Karpas-422 (cell line): ENCODE results near the gene ATXN7L3. TPM values are rescaled to one million over a fixed set of nuclear protein-coding genes. Genes with fewer than 3 reads are reported as not detected.
A peak's percentile ranks its signal among the peaks of the same experiment; 100 is the strongest.

Experiments used
- DNase-seq: peaks from one replicate; pipeline ENCODE4 v3.0.0-alpha.2; 2015
- H2AFZ ChIP-seq: fragments of 200-600 bp; sonication (generic); 2 replicates; pipeline ENCODE4 v1.6.1; 2014; ENCODE audit warnings: antibody characterized with exemption, low read length, mixed read lengths
- H3K27ac ChIP-seq: fragments of 200-600 bp; sonication (generic); 2 replicates; pipeline ENCODE4 v1.5.1; 2014; ENCODE audit warnings: mild to moderate bottlenecking, low read length, moderate library complexity
- H3K27me3 ChIP-seq: fragments of 200-600 bp; sonication (generic); 2 replicates; pipeline ENCODE4 v1.6.1; 2014; ENCODE audit warnings: low read length, mixed read lengths
- H3K36me3 ChIP-seq: fragments of 200-600 bp; sonication (generic); 2 replicates; pipeline ENCODE4 v1.6.1; 2014; ENCODE audit warnings: low read length, mixed read lengths; ENCODE audit not compliant: insufficient read depth
- H3K4me1 ChIP-seq: fragments of 200-600 bp; sonication (generic); 2 replicates; pipeline ENCODE4 v1.6.1; 2014; ENCODE audit warnings: mild to moderate bottlenecking, low read length, mixed read lengths
- H3K4me2 ChIP-seq: fragments of 200-600 bp; sonication (generic); 2 replicates; pipeline ENCODE4 v1.6.1; 2014; ENCODE audit warnings: low read length, low read depth, mild to moderate bottlenecking; ENCODE audit not compliant: poor library complexity, severe bottlenecking
- H3K4me3 ChIP-seq: fragments of 200-600 bp; sonication (generic); 2 replicates; pipeline ENCODE4 v1.5.1; 2014; ENCODE audit warnings: mild to moderate bottlenecking, antibody characterized with exemption, low read length, mixed read lengths
- H3K79me2 ChIP-seq: fragments of 200-600 bp; sonication (generic); 2 replicates; pipeline ENCODE4 v1.6.1; 2014; ENCODE audit warnings: mild to moderate bottlenecking, low read length, mixed read lengths
- H3K9ac ChIP-seq: fragments of 200-600 bp; sonication (generic); 2 replicates; pipeline ENCODE4 v1.6.0; 2014; ENCODE audit warnings: low read length
- H3K9me2 ChIP-seq: fragments of 200-600 bp; sonication (generic), shearing (Covaris generic); replicated peaks from 2 replicates; pipeline ENCODE4 v1.6.0; 2014; ENCODE audit warnings: mild to moderate bottlenecking, low read length, moderate library complexity; ENCODE audit not compliant: insufficient read depth
- H3K9me3 ChIP-seq: fragments of 300-700, 200-600 bp; sonication (generic); 2 replicates; pipeline ENCODE4 v1.6.1; 2014; ENCODE audit warnings: low read length, mixed read lengths
- H4K20me1 ChIP-seq: fragments of 200-600 bp; sonication (generic); 2 replicates; pipeline ENCODE4 v1.6.1; 2014; ENCODE audit warnings: mild to moderate bottlenecking, antibody characterized with exemption, low read length, low read depth; ENCODE audit not compliant: insufficient read depth
- total RNA-seq: library from RNA; depleted of rRNA; stranded (reverse); fragments of >200 nt; shearing (Covaris generic); gene quantifications from 2 replicates; pipeline ENCODE4 v1.2.3, GENCODE V29; 2014; ENCODE audit warnings: low replicate concordance

ATXN7L3 gene
- total RNA-seq, 1 experiment from 2014 or later, result 29.0 TPM

DNA sequence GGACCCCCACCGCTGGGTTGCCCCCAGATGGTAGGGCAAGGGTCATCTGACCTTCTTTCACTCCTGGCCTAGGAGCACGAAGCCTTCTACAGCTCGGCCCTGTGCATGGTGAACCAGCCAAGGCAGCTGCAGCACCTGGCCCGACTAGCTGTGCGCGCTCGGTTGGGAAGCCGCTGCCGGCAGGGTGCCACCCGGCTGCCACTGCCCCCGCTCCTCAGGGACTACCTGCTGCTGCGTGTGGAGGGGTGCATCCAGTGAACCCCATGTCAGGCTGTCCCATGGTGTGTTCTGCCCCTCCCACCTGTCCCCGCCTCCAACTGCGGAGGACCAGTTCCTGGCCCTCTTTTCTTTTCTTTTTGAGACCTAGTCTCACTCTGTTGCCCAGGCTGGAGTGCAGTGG lies 21.6 kb downstream of the ATXN7L3 start:
- no peaks in the 10 kb centered on the region for H3K4me1 ChIP-seq
- no peaks in the 10 kb centered on the region for H4K20me1 ChIP-seq
- H2AFZ ChIP-seq, result no peak overlapping the region
- peaks cover 14% of the 10 kb centered on the region for H3K79me2 ChIP-seq
- H3K4me2 ChIP-seq, result no peak overlapping the region
- H3K9me3 ChIP-seq, result no peaks in the 10 kb centered on the region
- H3K36me3 ChIP-seq, result 0 out of 2 replicates have a peak, but pooled peaks cover 8% of the 10 kb centered on the region
- no peaks in the 10 kb centered on the region for H3K27me3 ChIP-seq
- no peak overlapping the region for H3K9ac ChIP-seq
- no peak overlapping the region for H3K4me3 ChIP-seq
- DNase-seq, result no peak
- H3K9me2 ChIP-seq, result no peaks in the 10 kb centered on the region
- no peak overlapping the region for H3K27ac ChIP-seq

DNA sequence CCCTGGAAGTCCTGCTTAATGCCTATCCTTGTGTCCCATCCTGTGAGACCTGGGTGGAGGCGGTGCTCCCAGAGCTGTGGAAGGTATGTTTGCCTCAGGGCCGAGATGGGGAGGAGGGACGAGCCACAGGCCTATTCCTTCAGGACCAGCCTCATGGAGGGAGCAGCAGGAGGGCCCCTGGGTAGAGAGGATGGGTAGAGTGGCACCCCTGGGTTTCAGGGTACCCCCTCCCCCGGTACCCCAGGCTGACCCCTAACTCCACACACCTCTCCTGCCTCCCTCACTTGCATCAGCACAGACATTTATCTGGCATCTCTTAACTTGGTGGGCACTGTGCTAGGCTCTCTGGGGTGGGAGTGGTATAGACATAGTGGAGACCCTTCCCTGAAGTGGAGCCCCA lies 22.0 kb downstream of the ATXN7L3 start:
- no peak for DNase-seq
- no peak overlapping the region for H3K27ac ChIP-seq
- H3K9ac ChIP-seq, result no peak overlapping the region
- H3K27me3 ChIP-seq, result no peaks in the 10 kb centered on the region
- 0 out of 2 replicates have a peak, but pooled peaks cover 8% of the 10 kb centered on the region for H3K36me3 ChIP-seq
- H3K9me3 ChIP-seq, result no peaks in the 10 kb centered on the region
- no peak overlapping the region for H3K4me3 ChIP-seq
- H3K9me2 ChIP-seq, result no peaks in the 10 kb centered on the region
- H3K4me1 ChIP-seq, result no peaks in the 10 kb centered on the region
- H4K20me1 ChIP-seq, result no peaks in the 10 kb centered on the region
- peaks cover 9% of the 10 kb centered on the region for H3K79me2 ChIP-seq
- no peak overlapping the region for H2AFZ ChIP-seq
- no peak overlapping the region for H3K4me2 ChIP-seq

DNA sequence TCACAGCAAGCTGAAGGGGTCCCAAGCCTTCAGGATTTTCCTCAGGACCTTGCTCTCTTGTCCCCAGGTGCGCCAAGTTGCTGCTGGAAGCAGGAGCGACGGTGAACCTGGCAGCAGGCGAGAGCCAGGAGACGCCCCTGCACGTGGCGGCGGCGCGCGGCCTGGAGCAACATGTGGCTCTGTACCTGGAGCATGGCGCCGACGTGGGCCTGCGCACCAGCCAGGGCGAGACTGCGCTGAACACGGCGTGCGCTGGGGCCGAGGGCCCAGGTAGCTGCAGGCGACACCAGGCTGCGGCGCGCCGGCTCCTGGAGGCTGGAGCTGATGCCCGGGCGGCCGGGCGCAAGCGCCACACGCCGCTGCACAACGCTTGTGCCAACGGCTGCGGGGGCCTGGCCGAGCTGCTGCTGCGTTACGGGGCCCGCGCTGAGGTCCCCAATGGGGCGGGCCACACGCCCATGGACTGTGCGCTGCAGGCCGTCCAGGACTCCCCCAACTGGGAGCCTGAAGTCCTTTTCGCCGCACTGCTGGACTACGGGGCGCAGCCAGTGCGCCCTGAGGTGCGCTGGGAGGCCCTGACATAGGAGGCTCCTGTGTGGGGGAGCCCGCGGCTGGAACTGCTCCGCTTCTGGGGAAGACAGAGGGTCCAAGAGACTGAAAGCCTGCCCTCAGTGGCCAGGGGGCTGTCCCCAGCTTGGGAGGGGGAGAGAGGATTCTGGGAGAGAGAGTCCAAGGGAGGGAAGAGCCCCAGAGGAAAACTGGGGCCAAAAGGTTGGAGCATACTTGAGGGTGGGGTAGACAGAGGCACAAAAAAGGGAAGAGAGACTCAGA lies 22.8 kb downstream of the ATXN7L3 start:
- Histone ChIP-seq H3K27me3 (no peaks in the 10 kb centered on the region), H3K9me3 (no peaks in the 10 kb centered on the region), H3K4me1 (no peaks in the 10 kb centered on the region; the same call in 1 of the 2 replicates), H3K36me3 (0 out of 2 replicates have a peak, but pooled peaks cover 4% of the 10 kb centered on the region), H3K79me2 (peaks cover 2% of the 10 kb centered on the region; the same call in 1 of the 2 replicates), H4K20me1 (no peaks in the 10 kb centered on the region), H3K4me2 (no peak overlapping the region), H3K9ac (no peak overlapping the region), H3K9me2 (no peaks in the 10 kb centered on the region), H2AFZ (no peak overlapping the region), H3K4me3 (no peak overlapping the region), H3K27ac (no peak overlapping the region)
- no peak for DNase-seq

DNA sequence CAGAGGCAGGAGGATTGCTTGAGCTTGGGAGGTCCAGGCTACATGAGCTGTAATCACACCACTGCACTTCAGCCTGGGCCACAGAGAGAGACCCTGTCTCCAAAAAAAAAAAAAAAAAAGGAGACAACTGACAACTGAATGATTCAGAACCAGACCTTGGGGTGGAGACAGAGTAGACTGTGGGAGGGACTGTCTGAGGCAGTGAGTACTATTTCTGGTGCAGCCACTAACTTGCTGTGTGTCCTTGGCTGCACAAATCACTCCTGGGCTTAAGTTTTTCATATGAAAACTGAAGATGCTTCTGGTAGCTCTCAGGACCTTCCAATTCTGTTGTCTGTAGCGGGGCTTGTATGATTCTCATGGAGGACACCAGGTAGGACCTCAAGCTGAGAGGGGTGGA lies 23.4 kb downstream of the ATXN7L3 start:
- H3K27me3 ChIP-seq, result no peaks in the 10 kb centered on the region
- H3K4me3 ChIP-seq, result no peak overlapping the region
- no peak for DNase-seq
- no peak overlapping the region for H3K9ac ChIP-seq
- H3K79me2 ChIP-seq, result no peaks in the 10 kb centered on the region
- no peak overlapping the region for H3K27ac ChIP-seq
- H4K20me1 ChIP-seq, result no peaks in the 10 kb centered on the region
- H3K9me2 ChIP-seq, result no peaks in the 10 kb centered on the region
- H2AFZ ChIP-seq, result no peak overlapping the region
- H3K4me1 ChIP-seq, result no peaks in the 10 kb centered on the region; the same call in 1 of the 2 replicates
- no peak overlapping the region for H3K4me2 ChIP-seq
- no peaks in the 10 kb centered on the region for H3K9me3 ChIP-seq
- H3K36me3 ChIP-seq, result no peaks in the 10 kb centered on the region

DNA sequence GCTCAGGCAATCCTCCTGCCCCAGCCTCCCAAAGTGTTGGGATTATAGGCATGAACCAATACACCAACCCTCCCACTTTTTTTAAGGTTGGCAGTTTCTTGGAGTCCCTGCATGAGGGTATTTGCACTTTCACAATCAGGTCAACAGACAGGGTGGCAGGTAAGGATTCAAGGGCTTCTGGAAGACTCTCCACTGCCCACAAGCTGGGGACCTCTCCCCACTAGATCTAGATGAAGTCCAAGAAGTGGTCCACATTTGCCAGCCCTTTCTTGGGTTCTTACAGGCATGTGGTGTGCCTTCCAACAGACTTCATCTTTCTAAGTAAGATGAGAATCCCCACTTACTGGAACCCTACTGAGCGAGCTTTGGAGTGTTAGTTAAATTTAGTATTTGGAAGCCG lies 25.3 kb downstream of the ATXN7L3 start:
- Histone ChIP-seq H3K27ac (no peak overlapping the region), H3K79me2 (no peaks in the 10 kb centered on the region), H3K9me2 (no peaks in the 10 kb centered on the region), H3K36me3 (no peaks in the 10 kb centered on the region), H3K4me2 (no peak overlapping the region), H4K20me1 (no peaks in the 10 kb centered on the region), H3K9me3 (no peaks in the 10 kb centered on the region), H2AFZ (no peak overlapping the region), H3K4me1 (no peaks in the 10 kb centered on the region; the same call in 1 of the 2 replicates), H3K27me3 (no peaks in the 10 kb centered on the region), H3K9ac (no peak overlapping the region), H3K4me3 (no peak overlapping the region)
- no peak for DNase-seq

DNA sequence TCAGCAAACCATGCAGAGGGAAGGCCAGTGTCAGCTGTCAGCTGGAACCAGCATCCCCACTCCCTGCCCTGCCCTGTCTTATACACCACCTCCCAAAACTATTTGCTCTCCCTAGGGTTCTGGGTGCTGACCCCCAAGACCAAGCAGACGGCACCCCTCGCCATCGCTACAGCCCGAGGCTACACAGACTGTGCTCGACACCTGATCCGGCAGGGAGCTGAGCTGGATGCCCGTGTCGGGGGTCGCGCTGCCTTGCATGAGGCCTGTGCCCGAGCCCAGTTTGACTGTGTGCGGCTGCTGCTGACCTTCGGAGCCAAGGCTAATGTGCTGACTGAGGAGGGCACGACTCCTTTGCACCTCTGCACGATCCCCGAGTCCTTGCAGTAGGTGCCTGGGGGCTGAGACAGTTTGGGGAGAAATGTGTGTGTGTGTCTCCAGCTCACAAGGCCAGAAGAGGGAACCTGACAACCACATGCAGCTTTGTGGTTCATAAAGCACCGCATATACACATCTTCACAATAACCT lies 27.7 kb downstream of the ATXN7L3 start:
- H2AFZ ChIP-seq, result no peak overlapping the region

DNA sequence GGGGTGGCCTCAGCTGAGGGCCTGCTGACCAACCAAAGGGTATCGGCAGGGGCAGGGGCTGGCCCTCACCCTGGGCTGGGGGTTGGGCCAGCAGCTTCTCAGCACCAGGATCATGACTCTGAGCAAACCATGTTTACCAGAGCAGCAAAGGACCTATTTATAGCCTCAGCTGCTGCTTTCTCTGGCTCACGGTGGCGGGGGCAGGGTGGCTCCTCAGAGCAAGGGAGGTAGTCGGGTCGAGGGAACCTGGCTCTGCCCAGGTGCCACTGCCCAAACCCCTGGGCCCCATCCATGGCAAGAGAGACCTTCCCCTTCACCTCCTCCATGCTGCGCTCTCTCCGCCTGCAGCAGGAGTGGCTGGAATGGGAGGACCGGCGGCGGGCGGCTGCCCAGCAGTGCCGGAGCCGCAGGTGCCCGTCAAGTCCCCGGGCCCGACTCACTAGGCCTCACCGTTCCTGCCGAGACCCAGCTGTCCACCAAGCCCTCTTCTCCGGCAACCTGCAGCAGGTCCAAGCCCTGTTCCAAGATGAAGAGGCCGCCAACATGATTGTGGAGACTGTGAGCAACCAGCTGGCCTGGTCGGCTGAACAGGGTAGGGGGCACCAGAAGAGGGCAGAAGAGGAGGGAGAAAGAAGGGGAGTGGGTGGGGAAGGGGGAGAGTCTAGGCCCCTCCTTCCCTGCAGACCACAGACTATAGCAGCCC lies 29.0 kb downstream of the ATXN7L3 start, which contains the start of gene ASB16:
Gene ASB16 (plus strand): TSS at position 206 of the 703 bp plus-strand sequence. CDS start 86 bp downstream, at position 292.
- Histone ChIP-seq H3K79me2 (no peaks in the 10 kb centered on the region), H4K20me1 (no peaks in the 10 kb centered on the region), H3K9me3 (no peaks in the 10 kb centered on the region), H3K27me3 (no peaks in the 10 kb centered on the region), H3K4me1 (peaks cover 8% of the 10 kb centered on the region), H3K9me2 (no peaks in the 10 kb centered on the region), H3K4me3 (no peak within 1 kb of the TSS), H3K36me3 (no peaks in the 10 kb centered on the region), H3K4me2 (no peak within 1 kb of the TSS), H3K9ac (no peak within 1 kb of the TSS), H3K27ac (no peak within 1 kb of the TSS), H2AFZ (no peak within 1 kb of the TSS)
- DNase-seq, result no peak

More for the DNA sequence above, 27.7 kb downstream of the ATXN7L3 start:
- H3K4me1 ChIP-seq, result peaks cover 8% of the 10 kb centered on the region
- no peak overlapping the region for H3K27ac ChIP-seq
- H3K9ac ChIP-seq, result no peak overlapping the region
- peak; percentile 56 for DNase-seq
- H3K27me3 ChIP-seq, result no peaks in the 10 kb centered on the region
- H3K4me3 ChIP-seq, result no peak overlapping the region
- no peak overlapping the region for H3K4me2 ChIP-seq
- H3K9me2 ChIP-seq, result no peaks in the 10 kb centered on the region
- H3K9me3 ChIP-seq, result no peaks in the 10 kb centered on the region
- no peaks in the 10 kb centered on the region for H3K79me2 ChIP-seq
- H4K20me1 ChIP-seq, result no peaks in the 10 kb centered on the region
- H3K36me3 ChIP-seq, result no peaks in the 10 kb centered on the region

DNA sequence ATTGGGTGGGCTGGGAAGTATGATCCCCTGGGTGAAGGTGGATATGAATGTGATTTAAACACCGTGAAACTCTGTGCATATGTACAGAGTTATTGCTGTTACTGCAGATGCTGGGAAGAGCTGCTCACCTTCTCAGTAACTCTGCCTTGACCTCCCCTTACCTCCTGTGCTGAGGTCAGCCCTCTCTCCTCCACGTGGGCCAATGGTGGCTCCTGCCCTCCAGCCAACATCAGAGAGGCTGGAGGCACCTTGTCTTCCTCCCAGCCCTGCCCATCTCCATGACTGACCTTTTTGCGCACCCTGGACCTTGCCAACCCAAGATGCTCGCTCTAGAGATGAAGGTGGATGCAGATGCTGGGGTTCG lies 29.6 kb downstream of the ATXN7L3 start:
- H3K27me3 ChIP-seq, result no peaks in the 10 kb centered on the region
- H3K4me3 ChIP-seq, result no peak overlapping the region
- no peak overlapping the region for H3K9ac ChIP-seq
- H3K4me2 ChIP-seq, result no peak overlapping the region
- no peak overlapping the region for H3K27ac ChIP-seq
- no peaks in the 10 kb centered on the region for H4K20me1 ChIP-seq
- H3K9me2 ChIP-seq, result no peaks in the 10 kb centered on the region
- H2AFZ ChIP-seq, result no peak overlapping the region
- DNase-seq, result no peak
- H3K36me3 ChIP-seq, result no peaks in the 10 kb centered on the region
- H3K9me3 ChIP-seq, result no peaks in the 10 kb centered on the region
- no peaks in the 10 kb centered on the region for H3K79me2 ChIP-seq
- H3K4me1 ChIP-seq, result peaks cover 8% of the 10 kb centered on the region
